SK-N-MC (cell line): Measurements from ENCODE around the gene CCDC120.

Experiments
- EZH2 ChIP-seq: fragments of 200-600 bp; sonication (generic); IDR thresholded peaks from one replicate; pipeline ENCODE4 v1.6.1; 2017; ENCODE audit warnings: antibody characterized with exemption
- POLR2AphosphoS5 ChIP-seq: IDR thresholded peaks from 2 replicates; pipeline ENCODE4 v1.6.1; 2012; ENCODE audit warnings: mild to moderate bottlenecking, low read depth, low read length, borderline replicate concordance

- 0 out of 2 replicates have a peak, but pooled peaks have one; percentile 44 for TF ChIP-seq POLR2AphosphoS5
- TF ChIP-seq EZH2 = no peak
Measured at GRCh38 chrX:49079489-49080428, 21.0 kb downstream of the CCDC120 start, which contains the start of gene WDR45.
